CD4-positive, alpha-beta T cell treated with Interleukin-6 for 4 hours (primary cell): ENCODE measurements around the gene SKAP1.
"Not testable (repeated sequence)": the region's sequence is repeated elsewhere in the genome, so short reads cannot be mapped to it uniquely, and the experiment has no call there.

Experiments used
- DNase-seq: peaks from one replicate; pipeline ENCODE4 v3.0.0-alpha.2; 2020; ENCODE audit warnings: mixed read lengths

Gene SKAP1

GRCh38 chr17:48314716-48315115 lies 115.3 kb downstream of the SKAP1 start:
- no peak for DNase-seq

- no peak for DNase-seq
These were observed 116.8 kb downstream of the SKAP1 start for GRCh38 chr17:48313096-48313755.

GRCh38 chr17:48311324-48311723 lies 118.7 kb downstream of the SKAP1 start:
- no peak for DNase-seq

- no peak for DNase-seq
These were observed 119.2 kb downstream of the SKAP1 start for GRCh38 chr17:48310748-48311213.

- no peak for DNase-seq
These were observed 121.4 kb downstream of the SKAP1 start for GRCh38 chr17:48308581-48308980.

GRCh38 chr17:48307814-48308411 lies 122.1 kb downstream of the SKAP1 start:
- DNase-seq = peak; percentile 64

GRCh38 chr17:48307255-48307654 lies 122.8 kb downstream of the SKAP1 start:
- DNase-seq = no peak

- no peak for DNase-seq
These were observed 129.0 kb downstream of the SKAP1 start for GRCh38 chr17:48301002-48301401.

- no peak for DNase-seq
These were observed 130.3 kb downstream of the SKAP1 start for GRCh38 chr17:48299760-48300159.

- peak; percentile 10 for DNase-seq
These were observed 132.2 kb downstream of the SKAP1 start for GRCh38 chr17:48297825-48298224.

- DNase-seq = no peak
These were observed 133.6 kb downstream of the SKAP1 start for GRCh38 chr17:48296453-48296852.

GRCh38 chr17:48295362-48296288 lies 134.4 kb downstream of the SKAP1 start:
- peak; percentile 6 for DNase-seq

GRCh38 chr17:48294806-48295361 lies 135.1 kb downstream of the SKAP1 start:
- DNase-seq = peak; percentile 19

GRCh38 chr17:48294020-48294805 lies 135.8 kb downstream of the SKAP1 start:
- DNase-seq = no peak

GRCh38 chr17:48293319-48294019 lies 136.5 kb downstream of the SKAP1 start:
- no peak for DNase-seq

GRCh38 chr17:48290378-48290777 lies 139.6 kb downstream of the SKAP1 start:
- no peak for DNase-seq

- DNase-seq = not testable (repeated sequence)
These were observed 143.1 kb downstream of the SKAP1 start for GRCh38 chr17:48286917-48287316.

- no peak for DNase-seq
These were observed 144.4 kb downstream of the SKAP1 start for GRCh38 chr17:48285614-48286013.

GRCh38 chr17:48283907-48284306 lies 146.1 kb downstream of the SKAP1 start:
- no peak for DNase-seq

- DNase-seq = no peak
These were observed 146.6 kb downstream of the SKAP1 start for GRCh38 chr17:48283411-48283810.

- no peak for DNase-seq
These were observed 147.7 kb downstream of the SKAP1 start for GRCh38 chr17:48282303-48282702.
